Hepatic stellate cell (primary cell): ENCODE measurements around the gene MTMR2.
"Not testable (repeated sequence)": the region's sequence is repeated elsewhere in the genome, so short reads cannot be mapped to it uniquely, and the experiment has no call there.

Experiments used
- DNase-seq: peaks from one replicate; pipeline ENCODE4 v3.0.0; 2011; ENCODE audit warnings: low spot score

Gene MTMR2

DNA sequence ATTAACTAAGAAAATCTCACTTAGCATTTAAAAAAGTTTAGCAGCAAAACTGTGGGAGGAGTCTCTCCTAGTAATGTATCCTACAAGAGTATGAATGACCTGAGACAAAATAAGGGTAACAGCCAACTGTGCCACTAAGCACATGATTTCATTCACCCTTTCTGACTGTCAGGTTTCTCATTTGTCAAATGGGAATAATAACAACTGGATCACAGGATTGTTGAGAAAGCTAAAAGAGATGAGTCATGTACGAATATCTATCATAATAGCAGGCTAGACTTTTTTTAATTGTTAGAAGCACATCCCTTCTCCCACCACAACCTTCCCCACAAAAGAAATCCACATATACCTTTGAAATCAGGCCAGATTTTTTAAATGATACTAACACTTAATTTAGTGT, 39.5 kb downstream of the MTMR2 start:
- no peak for DNase-seq

DNA sequence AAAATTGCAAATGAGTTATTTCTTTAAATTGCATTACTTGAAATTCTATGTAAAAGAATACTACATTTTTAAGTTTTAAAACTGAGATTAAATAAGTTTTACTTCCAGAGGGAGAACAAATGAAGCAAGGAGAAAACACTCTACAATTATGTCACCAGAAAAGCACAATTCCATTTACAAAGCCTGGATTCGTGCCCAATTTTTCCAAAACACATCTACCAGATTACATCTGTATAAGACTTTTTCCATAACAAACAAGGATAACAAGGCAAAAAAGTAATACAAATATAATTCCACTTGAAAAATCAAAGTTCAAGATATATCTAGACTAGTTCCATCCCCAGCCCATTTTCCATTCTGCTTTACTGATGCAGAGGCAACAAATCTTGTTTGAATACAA, 40.5 kb downstream of the MTMR2 start:
- DNase-seq: no peak

DNA sequence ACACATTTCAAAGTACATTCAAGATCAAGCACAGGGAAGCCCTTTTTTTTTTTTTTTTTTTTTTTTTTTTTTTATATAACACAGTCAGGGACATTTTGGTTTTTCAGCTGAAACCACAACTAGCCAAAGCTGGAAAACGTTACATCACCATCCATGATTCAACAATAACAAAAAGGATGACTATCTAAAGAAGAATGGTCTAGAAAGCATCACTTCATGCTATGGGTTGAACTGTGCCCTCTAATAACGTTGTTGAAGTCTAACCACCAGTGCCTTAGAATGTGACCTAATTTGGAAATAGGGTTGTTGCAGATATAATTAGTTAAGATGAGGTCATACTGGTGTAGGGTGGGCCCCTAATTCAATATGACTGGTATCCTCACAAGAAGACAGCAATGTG, 46.6 kb downstream of the MTMR2 start:
- DNase-seq: peak; percentile 39

DNA sequence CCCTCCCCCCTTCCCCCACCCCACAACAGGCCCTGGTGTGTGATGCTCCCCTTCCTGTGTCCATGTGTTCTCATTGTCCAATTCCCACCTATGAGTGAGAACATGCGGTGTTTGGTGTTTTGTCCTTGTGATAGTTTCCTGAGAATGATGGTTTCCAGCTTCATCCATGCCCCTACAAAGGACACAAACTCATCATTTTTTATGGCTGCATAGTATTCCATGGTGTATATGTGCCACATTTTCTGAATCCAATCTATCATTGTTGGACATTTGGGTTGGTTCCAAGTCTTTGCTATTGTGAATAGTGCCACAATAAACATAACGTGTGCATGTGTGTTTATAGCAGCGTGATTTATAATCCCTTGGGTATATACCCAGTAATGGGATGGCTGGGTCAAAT, 53.0 kb downstream of the MTMR2 start:
- not testable (repeated sequence) for DNase-seq

DNA sequence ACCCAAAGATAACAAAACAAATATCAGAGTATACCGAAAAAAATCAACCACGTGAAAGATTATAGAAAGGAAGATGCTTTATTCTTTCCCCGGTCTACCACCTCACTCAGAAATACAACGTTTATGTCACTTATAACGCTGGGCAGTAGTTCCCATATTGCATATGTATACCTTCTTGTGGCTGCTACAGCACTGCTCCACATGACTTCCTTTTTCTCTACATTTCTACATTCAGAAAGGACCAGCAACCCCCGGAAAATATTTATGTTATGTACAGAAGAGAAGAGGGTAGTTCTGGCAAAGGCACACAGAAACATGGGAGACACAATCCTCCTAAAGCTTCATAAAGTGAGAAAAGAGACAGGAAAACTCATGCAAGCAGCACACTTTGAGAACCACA, 56.8 kb downstream of the MTMR2 start:
- no peak for DNase-seq

DNA sequence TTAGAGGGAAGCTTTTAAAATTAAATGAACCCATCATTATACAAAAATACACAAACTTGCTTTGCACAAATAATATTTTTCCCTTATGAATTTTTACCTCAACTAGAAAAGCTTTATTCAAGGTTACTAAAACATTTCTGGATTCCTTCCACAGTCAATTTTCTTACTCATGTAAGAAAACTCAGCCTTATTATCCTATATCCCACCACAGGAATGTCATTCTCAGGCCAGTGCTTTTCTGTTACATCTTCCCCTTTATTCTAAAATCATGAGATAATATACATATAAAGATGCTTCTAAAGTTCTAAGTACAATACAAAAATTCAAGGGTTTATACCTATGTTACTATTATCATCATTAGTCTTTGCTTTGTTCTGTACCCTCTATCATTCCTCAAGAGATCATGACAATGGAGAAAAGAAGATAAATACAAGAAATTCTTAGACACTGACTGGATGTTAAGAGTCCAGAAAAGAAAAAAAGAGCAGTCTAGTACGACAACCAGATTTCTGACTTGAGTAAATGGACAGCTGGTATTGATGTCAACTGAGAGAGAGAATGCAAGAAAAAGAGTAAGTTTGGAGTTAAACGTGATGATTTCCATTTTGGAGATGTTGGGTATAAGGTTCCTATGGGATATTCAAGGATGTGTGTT, 60.3 kb downstream of the MTMR2 start:
- peak; percentile 8 for DNase-seq

DNA sequence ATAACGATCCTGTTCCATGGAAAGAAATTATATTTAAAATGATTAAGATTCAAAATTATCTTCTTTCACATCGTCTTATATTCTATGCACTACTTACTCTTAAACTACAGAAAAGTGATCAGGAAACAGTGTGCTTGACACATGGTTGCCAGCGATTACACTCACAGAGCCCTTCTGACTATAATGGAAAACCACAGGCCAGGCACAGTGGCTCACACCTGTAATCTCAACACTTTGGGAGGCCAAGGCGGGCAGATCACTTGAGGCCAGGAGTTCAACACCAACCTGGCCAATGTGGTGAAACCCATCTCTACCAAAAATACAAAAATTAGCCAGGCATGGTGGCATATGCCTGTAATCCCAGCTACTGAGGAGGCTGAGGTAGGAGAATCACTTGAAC, 63.9 kb downstream of the MTMR2 start:
- DNase-seq: not testable (repeated sequence)

DNA sequence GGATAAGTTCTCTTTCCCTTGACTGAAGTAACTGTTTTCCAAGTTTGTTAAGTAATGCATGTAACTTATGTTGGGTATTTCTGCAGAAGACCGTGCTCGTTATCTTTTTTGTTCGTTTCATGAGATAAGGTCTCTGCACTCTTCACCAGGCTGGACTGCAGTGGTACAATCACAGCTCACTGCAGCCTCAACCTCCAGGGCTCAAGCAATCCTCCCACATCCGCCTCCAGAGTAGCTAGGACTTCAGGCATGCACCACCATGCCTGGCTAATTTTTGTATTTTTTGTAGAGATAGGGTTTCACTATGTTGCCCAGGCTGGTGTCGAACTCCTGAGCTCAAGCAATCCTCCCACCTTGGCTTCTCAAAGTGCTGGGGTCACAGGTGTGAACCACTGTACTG, 69.5 kb downstream of the MTMR2 start:
- DNase-seq: not testable (repeated sequence)

DNA sequence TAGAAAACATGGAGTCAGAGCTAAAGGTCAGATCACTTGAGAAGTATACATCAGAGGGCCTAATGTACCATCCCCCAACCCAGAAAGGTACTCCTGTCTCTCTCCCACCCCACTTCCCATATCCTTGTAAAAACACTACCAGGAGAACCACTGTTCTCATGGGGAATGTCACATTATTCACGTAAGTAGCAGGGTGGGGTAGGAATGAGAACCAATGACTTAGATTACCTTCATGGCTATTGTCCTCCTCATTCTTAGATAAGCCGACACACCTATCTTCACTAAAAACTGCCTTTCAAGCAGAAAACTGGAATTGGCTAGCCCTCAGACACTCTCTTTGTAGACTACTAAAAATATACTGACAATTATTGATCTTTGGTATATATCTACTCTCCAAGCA, 70.0 kb downstream of the MTMR2 start:
- no peak for DNase-seq

DNA sequence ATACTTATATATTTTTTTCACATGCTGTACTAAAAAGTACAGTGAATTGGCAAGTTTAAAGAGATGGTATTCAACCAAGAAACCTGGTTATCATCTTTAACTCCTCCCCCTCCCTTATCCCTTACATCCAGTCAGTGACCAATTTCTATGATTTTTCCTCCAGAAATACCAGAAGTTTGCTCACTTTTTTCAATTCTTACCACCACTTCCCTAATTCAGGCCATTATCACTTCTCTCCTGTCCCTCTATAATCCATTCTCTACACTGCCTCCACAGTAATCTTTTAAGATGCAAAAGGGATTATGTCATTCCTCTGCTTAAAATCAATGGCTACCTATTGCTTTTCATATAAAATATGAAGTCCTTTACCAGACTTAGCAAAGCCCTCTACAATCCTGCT, 70.8 kb downstream of the MTMR2 start:
- no peak for DNase-seq

DNA sequence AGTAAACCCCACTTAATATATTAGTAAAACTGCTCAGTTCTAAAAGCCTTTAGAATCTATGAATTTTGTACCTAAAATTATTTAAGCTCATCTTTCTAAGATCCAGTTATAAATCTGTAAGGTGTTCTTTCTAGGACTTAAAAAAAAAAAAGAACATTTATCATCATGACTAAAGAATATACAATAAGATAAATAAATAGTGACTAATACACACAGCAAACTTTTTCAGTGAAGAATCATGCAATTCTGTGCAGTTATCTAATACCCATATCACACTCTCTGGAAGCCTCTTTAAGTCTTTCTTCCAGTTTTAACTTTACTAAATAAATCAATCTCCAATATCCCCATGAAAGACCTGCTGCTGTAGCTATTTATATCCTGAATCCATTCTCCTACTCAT, 73.8 kb downstream of the MTMR2 start:
- no peak for DNase-seq

DNA sequence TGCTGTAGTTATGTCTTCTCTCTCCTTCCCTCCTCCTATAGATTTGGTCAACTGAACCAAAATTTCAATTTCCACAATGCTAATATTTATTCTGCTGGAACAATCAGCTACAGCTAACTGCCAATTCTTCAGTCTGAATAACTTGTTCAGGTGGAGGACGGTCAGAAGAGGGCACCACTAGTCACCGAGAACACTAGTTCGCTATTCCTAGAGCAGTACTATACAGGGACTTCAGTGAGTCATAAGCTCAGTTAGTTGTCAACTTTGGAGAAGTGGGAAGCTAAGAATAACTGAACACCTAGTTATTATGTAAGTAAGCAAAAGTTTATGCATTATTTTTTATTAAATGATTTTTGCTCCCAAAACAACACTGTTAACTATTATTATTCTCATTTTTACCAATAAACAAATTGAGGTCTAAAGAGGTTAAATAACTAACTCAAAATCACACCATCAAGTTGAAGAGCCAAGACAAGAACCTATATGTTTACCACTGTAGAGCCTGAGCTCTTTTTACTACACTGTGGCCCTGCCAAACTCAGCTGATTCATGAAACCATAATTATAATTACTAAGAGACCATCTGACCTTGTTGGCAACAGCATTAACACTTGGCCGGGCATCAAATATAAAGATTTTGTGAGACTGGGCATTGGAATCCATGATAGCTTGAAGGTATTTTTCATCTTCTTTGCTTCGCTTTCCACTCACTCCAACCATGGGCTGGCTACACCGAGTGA, 74.7 kb downstream of the MTMR2 start:
- DNase-seq: peak; percentile 46

DNA sequence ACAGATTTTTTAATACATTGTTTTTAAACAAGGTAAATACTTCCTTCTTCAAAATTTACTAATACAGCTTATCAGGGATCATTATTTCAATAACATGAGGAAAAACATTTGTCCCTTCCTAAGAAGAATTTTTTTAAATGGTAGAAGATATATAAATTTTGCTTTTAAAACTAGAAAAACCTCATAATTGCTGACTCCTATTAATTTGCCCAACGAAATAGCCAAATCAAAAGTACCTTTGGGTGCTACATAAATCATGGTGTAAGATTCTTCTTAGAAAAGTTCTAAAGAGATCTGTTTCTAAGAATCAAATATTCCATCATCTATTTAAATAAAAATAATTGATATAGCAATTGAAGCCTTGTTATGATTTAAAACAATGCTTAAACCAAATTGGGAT, 78.7 kb downstream of the MTMR2 start:
- DNase-seq: no peak

DNA sequence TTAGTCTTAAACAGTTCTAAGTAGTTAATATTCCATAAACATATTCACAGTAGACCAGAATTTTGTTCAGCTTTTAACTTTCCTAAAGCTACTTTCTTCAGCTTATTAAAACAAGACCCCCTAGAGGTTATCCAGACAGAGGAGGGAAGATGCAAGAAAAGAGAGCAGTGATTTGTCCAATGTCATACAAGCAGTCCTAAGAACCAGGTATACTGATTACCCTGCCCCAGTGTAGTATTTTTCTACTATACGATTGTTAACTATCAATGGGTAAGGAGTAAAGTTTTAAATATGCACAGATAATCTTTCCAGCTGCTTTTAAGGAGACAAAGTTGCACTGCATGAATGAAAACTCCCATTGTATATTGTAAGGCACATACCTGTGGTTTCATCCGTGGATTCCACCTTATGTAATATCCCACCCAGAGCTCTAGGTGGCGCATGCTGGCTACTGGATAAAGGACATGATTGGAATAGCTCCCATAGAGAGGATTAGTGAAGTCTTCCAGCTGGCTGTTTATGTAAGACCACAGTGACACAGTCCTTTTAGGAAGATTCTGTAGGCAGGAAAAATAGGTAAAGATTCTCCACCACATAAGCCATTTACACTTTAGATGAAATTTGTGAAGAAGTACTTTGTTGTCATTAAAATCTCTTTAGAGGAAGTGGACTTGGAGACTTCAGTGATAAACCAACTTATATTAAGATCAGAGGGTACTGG, 88.0 kb downstream of the MTMR2 start:
- peak; percentile 42 for DNase-seq

DNA sequence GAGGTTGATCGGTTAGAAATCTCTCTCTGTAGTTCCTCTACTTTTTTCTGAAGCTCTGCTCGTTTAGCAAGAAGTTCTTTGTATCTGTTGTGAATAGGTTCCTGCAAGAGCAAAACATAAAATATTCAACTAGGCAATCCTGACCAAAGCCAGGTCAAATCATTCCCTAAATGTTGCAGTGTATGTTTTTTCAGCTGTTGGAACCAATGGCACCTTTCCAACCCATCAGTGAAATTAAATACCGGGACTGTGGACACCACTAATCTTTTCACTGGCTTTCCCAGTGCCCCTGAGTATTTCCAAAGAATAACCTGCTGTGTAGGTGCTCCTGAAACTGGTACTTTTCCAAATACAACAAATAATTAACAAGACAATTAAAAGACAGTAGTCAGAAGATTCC, 88.6 kb downstream of the MTMR2 start:
- no peak for DNase-seq

DNA sequence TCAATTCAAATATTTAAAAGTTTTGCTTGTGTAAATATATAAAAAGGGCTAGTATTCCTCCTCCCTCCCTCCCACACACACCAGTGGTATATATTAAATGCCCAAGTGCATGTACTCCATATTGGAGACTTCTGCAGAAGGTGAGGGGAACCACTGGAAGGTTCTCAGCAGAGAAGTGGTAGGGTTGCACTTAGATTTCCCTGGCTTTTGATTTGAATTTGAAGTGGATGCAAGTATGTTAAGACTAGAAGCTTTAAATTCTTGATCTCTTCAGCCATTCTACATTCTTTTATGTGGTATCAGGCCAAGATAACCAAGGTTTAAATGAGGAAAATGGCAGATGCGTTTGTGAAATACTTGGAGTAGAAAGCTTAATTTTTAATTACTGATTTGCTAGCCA, 90.5 kb downstream of the MTMR2 start:
- DNase-seq: no peak

DNA sequence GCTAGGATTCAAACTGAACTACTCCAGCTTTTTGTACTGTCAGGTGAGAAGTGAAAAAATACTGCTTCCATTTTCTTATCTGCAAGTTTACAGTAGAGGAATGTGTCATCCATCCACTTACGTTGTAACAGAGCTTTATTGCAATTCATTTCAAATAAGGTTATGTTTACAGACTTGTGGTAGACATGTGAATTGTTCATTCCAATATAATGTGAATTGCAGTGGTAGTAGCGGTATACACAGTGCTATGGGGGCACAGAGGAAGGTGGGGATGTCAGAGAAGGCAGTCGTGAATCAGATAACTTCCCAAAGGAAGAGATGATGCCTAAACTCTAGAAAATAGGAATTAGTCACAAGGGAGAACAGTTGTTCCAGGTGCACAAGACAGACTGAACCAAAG, 91.1 kb downstream of the MTMR2 start:
- DNase-seq: no peak

DNA sequence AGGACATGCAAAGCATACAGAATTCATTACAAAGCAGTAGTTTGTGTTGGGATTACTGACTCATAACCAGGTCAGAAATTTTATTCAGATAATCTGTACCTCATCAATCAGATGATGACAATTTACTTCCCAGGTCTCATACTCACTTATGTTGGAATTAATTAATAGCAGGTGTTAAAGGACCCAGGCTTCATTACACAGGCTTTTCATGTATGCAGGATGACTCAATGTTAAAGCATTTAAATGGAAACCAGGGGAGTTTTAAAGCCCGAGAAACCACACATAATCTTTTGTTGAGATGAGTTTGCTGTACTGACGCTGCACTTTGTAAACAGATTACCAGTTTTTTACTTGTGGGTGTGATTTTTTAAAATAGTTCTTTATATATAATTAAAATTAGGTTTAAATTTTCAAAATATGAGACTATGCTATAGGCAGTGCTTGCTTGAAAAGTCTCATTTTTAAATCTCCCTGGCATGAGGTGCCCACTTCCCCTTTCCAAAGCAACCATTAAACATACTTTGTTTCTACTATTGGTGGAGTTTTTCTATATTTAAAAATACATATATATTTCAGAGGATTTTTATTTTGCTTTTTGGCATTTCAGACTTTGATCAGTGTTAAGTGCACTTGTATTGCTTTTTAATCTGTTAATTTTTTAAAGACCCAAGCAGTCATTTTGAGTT, 92.6 kb downstream of the MTMR2 start:
- DNase-seq: peak; percentile 14

DNA sequence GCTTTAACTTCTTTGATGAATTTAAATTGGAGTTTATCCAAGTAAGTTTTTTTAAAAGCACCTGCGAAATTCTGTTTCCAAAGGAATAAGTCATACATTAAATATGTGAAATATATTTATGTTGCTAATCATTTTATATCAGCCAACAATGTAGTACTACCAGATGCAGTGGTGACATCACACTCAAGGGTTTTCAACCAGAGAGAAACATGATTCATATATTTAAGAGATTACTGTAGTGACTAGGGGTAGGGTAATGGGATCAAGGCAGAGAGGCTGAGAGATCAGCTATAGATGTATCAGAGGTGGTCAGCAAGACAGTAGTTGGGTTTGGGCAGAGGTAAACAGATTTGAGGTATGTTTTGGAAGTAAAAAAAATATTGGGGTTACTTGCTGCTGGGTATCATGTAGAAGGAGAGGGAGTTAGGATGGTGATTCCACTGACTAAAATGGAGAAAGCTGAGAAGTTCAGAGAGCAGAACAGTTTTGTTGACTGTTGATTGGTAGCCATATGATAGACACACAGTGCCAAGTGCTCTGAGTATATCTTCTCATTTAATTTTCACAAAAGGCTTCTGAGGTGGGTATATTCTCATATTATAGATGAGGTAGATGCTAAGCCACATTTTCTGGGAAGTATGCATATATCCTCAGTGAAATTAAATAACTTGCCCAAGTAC, 94.2 kb downstream of the MTMR2 start:
- peak; percentile 19 for DNase-seq

DNA sequence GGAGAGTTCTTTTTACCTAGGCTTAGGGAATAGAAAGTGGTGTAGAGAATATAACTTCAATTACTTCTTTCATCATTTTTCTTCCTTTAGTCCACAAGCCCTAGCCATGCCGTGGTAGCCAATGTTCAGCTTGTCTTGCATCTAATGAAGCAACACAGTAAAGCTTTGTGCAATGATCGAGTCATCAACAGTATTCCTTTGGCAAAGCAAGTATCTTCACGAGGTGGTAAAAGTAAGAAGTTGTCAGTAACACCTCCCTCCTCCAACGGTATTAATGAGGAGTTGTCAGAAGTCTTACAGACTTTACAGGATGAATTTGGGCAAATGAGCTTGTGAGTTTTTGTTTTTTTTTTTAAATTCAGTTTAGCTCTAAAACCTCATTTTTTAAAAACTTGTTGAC, 96.2 kb downstream of the MTMR2 start:
- DNase-seq: no peak

DNA sequence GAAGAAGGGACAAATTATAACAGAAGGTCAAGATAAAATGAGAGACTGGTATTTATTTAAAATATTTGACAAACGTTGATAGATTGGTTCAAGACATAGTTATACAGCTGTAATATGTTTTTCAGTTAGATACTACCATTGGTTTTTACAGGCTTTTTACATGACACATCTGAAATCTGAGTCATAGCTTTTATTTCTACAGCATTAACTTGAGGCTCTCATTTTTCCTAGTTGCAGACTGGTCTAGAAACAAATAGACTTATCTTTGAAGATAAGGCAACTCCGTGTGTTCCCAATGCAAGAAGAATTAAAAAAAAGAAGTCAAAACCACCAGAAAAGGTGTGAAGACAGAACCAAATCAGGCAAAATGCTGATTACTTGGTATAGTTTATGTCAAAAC, 102.3 kb downstream of the MTMR2 start:
- DNase-seq: peak; percentile 14

DNA sequence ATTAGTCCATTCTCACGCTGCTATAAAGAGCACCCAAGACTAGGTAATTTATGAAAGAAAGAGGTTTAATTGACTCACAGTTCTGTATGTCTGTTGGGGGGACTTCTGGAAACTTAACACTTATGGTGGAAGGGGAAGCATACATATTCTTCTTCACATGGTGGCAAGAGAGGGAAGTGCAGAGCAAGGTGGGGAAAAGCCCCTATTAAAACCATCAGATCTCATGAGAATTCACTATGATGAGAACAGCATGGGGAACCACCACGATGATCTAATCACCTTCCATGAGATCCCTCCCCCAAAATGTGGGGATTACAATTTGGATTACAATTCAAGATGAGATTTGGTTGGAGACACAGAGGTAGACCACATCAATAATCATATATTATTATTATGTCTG, 107.9 kb downstream of the MTMR2 start:
- no peak for DNase-seq
